IPS-NIHi7 (cell line): ENCODE measurements around the gene PSMD7.

Experiments used
- DNase-seq: peaks from one replicate; pipeline ENCODE4 v3.0.0; 2012; ENCODE audit warnings: mixed read lengths; ENCODE audit errors: extremely low spot score

The PSMD7 gene

DNA sequence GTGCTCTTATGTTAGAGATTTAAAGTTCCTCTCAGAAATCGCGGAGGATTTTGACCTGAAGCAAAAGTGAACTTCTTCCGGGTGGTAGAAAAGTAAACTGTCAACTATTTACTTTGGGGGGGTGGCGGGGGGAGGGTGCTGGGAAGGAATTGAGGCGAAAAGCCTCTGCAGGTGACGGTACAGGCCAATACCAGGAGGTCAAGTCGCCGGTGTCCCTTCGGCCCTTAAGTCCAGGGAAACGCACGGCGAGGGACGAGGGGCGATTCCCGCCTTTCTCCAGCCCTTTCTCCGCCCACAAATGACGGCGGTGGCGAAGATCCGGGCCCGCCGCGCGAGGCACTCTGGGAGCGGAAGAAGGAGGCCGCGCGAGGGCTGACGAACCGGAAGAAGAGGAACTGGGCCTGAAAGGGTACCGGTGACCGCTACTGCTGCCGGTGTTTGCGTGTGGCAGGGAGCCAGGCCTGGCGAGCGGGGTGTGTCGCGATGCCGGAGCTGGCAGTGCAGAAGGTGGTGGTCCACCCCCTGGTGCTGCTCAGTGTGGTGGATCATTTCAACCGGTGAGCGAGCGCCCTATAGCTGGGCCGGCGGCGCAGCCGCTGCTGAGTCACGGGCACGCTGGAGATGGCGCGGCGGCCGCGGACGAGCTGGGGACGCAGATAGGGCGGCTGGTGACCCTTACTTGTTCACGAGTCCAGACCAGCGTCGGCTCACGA is at the start of gene PSMD7:
TSS of gene PSMD7 (plus strand) at position 383 of the 713 bp plus-strand sequence. CDS start at position 484, 101 bp downstream.
- peak; percentile 94 for DNase-seq

DNA sequence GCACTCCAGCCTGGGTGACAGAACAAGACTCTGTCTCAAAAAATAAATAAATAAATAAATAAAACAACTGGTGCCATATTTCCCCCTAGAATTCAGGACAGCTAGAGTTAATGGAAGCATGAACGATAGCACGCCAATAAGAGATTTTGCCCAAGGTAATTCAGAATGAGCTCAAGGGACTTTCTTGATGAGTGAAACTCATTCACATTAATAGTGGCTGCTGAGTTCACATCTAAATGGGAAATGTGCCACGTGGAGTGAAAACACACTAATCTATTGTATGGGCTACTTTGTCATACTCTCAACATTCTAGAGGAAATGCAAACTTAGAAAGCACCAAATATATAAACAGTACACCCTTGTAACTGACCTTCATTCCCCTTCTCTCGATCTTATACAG is 47.4 kb upstream of the PSMD7 start:
- no peak for DNase-seq

DNA sequence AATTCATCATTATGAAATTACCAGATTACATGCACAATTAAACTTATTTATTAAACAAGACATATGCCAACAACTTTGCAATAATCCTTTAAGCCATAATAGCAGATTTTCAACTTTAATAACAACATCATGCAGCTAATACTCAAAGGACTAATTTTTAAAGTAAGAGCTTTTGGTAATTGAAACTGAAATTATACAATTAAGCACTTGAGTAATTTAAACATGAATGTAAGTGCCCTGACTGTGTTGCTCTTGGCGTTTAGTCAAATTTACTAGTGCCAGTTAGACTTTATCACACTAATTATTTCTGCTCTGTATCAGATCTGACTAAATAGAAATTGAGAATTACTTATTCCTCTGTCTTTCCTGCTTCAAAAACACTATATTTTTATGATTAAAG is 46.8 kb upstream of the PSMD7 start:
- no peak for DNase-seq

DNA sequence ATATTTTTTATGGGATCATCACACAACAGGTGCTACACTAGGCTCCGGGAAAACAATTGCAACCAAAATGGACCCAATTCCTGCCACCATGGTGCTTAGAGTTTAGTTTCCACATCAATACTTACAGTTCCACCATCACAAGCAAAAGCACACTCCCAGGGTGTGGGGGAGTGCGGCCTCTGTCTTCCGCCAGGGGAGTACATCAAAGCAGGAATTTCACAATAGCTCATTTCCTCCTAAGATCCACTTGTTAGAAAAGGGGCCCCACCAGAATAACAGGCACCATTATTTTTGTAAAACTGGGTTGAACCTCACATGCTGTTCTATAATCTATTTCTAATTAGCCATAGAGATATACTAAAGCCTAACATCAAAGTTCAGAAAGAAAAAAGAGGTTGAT is 44.3 kb upstream of the PSMD7 start:
- DNase-seq: no peak

DNA sequence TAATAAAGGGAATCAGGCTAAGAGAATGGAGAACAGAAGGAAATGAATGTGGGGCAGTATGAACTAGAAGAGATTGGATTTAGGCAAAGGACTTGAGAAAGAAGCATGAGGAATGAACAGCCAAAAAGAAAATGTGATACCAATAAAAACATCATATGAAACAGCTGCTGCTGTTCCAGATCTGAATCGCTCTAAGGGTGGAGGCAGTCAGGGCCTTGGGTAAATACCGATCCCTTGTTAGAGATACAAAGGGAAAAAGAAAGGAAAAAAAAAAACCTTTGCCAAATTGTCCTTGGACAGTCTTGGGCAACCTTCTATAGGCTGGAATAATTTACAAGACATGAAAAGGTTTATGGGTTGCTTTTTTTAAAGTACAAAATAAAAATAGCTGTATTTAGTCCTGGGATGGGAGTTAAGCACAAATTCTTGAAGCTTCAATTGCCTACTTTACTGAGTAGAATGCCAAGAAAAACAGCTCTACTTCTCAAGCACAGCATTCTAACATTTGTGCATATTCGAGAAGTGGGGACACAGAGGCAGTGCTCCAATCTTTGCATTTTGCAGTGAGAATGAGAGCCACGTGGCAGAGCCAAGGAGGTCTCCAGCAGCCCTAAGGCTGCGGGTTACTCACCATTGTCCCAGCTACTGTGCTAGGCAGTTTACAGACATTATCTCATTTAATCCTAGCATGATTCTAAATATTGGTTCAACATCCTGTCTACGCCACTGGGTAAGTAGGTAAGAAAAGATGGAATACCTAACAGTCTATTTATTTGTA is 43.3 kb upstream of the PSMD7 start:
- DNase-seq: no peak

DNA sequence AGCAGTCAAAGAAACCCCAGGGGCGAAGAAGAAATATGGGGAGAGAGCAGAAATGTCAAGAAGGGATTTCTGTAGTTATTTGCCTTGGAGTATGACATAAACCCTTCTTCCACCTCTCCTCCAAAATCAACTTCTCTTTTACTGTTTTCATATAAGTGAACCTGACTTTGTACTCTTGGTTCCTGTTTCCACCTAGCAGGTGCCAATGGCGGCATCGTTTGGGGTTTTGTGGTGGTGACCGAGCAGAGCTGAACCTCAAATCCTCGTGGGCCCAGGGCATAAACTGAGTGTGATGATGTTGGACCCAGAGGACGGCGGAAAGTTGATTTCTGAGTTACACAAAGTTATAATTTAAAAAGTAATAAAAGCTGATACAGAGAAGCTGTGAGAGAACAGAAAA is 39.6 kb upstream of the PSMD7 start:
- DNase-seq: no peak

DNA sequence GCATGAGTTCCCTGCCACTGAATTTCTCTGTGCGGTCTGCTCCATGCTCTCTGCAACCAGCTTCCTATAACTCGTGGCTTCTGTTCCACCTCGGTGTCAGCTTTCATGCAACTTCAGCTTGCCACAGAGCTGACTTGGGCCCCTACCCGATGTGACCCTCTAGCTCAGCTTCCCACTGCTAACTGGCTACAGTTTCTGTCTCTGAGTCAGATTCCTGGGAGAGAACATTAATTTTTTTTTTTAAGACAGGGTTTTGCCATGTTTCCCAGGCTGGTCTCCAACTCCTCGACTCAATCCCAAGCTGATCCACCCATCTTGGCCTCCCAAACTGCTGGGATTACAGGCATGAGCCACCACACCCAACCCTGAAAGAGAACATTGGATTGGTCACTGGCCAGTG is 35.5 kb upstream of the PSMD7 start:
- DNase-seq: no peak

DNA sequence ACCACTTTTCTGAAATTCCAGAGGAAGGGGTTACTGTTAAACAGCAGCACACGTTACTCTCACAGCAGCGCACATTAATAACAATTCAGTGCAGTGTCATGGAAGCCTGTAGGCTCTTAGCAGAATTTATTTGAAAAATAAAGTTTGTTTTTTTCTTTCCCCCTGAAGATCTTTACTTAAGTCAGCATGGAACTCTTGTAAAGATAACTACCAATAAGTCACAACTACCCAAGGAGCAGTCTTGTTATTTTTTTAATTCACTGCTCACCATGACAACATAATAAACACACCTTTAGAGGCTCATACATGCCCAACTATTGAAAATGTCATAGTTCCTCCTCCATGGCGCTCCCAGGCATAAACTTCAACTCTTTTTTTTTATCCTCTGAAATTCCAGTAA is 31.8 kb upstream of the PSMD7 start:
- no peak for DNase-seq

DNA sequence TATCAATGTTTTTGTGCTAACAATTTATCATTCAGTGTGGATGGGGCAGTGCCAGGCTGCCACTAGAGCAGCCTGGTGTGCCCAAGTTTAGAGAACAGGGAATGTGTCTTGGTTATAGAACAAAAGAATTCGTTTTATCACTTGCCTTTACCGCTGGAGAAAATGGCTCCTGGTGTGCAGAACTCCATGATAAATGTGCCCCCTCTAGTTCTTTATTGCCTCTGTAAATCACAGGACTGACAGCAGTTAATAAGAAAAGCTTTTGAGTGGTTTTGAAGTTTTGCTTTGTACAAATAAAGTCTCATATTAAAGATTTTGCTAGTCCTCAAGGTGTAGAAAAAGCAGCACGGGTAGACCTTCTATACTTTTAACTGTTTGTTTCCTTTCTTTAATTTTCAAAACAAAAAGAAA is 28.2 kb upstream of the PSMD7 start:
- DNase-seq: no peak

DNA sequence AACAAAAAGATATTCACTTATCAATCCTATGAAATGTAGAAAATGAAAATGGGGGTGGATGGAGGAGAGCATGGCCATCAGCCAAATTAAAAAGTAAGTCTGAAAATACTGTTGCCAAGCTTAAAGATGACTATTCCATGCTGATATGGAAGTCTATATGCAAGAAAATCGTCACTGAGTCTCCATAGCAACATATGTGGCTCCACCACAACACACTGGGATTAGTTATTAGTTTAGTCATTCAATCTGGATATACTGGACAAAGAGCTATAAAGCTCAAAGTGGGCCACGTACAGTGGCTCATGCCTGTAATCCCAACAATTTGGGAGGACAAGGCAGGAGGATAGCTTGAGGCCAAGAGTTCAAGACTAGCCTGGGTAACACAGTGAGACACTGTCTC is 24.7 kb upstream of the PSMD7 start:
- no peak for DNase-seq

DNA sequence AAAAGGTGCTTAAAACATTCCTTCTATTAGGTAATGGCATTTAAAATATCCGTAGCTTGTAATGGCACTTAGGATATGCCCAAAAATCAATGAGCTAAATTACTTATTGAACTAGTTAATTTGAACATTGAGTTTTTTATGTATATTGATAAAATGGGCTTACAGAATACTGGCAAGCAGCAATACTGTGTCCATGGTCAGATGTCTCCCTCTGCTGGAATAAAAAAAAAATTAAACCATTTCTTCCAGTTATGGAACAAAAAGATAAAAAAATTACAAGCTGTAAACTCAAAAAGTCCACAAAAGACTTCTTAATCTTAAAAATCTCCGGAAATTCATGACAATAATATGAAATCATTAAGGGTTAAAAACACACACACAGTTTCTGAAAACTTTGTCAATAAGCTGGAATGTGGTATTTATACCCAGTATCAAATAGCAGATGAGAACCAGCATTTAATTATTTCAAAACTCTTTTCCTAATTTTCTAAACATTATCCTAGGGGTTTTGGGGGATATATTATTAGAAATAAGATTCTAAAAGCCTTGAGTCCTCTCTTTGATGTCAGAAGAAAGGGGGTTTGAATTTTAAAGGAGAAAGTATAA is 21.5 kb upstream of the PSMD7 start:
- no peak for DNase-seq

DNA sequence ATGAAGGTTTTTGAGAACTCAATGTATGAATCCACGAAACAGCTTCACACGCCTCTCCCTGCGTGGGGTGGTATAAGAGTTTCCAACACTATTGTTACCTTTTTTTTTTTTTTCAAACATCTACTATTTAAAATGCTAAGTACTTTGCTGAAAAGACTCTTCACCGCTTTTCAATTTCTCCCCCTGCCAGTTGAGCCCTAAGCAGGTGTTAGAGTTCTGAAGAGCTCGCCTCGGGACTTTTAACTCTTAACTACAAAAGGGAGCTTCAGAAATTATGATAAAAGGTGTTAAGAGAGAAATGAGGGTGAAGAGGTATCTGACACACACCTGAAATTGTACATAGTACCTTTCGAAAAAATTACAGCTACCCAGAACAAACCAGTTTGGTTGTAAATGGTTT is 20.9 kb upstream of the PSMD7 start:
- DNase-seq: peak; percentile 24

DNA sequence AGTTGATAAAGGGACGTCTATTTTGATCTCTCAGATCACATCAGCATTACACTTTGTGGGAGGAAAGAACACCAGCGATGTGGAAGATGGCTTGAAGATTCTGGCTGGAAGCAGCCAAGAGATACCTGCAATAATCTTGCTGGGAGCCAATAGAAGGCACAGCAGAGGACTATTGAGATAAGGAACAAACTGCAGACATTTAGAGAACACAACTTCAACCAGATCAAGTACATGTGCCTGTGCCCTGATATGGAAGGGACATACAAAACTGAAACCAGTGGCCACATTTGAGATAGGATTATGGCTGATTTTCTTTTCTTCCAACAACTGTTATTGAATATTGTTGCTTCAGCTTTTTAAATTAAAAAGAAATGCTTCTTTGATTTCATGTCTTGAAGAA is 18.6 kb upstream of the PSMD7 start:
- no peak for DNase-seq

DNA sequence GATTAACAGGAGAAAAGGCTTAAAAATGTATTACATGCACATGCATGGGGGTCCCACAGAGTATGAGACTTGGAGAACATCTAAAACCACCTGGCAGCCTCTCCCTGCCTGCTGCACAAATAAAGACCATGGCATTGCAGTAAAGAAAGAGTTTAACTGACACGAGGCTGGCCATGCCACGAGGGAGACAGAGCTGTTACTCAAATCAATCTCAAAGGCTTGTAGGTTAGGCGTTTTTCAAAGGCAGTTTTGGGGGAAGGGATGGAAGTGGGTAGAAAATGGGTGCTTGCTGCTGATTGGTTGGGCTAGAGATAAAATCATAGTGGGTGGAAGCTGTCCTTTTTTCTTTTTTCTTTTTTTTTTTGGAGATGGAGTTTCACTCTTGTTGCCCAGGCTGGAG is 17.3 kb upstream of the PSMD7 start:
- DNase-seq: no peak

DNA sequence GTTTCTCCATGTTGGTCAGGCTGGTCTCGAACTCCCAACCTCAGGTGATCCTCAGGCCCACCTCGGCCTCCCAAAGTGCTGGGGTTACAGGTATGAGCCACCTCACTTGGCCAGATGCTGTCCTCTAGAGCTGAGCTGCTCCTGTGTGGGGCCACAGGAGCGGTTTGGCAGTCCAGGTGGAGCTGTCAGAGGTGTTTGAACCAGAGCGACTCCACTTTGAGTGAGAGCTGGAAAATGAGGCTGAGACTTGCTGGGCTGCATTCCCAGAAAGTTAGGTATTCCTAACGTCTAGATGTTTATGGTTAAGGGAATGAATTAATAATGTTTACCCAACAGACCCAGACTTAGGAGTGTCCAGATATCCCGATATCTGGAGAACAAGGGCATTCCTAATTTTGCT is 16.8 kb upstream of the PSMD7 start:
- DNase-seq: no peak

DNA sequence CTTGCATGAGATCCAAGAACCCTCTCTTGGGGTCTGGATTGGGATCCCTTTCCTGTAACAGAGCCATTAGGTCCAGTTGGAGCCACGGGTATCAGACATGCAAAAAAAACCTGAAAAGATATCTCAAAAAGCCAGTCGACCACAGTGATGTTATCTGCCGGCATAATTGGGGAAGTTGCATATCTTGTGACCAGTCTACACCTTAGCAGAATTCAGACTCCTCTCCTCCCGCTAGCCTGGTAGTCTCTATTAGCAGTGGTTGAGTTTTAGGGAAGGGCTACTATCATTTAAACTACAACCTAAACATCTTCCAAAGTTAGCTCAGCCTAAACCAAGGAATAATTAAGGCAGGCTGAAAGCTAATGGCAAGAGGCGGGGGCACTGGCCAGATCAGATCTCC is 16.2 kb upstream of the PSMD7 start:
- no peak for DNase-seq

DNA sequence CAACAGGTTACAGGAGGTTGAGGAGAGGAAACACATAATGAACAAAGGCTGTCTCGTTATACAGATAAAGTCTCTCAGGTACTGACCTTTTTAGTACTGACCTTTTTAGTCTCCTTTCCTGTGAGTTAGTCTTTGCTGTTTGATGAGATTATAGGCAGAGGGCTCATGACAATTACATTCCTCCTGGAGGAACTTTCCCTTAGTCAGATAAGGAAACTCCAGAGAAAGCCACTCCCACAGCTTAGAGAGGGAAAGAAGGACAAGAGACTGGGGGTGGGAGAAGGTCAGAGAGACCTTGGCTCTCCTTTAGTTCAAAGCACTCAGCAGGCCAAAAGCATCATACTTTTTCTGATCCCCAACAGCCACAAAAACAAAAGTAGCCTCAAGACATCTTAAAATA is 15.3 kb upstream of the PSMD7 start:
- peak; percentile 58 for DNase-seq

DNA sequence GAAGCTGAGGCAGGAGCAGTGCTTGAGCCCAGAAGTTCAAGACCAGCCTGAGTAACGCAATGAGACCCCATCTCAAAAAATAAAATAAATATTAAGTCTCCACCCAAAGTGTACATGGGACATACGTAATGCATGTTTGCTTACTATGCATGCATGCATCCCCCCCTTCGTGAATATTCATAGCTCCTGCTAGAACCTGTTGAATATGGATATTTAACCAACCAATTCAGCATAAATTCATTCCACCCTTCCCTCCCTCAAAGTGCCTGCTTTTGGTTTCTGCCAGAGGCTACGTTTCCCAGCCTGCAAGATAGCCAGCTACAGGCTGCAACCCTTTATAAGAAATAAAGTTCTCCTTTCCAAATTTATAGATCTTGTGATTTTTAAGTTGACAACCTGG is 12.9 kb upstream of the PSMD7 start:
- DNase-seq: no peak

DNA sequence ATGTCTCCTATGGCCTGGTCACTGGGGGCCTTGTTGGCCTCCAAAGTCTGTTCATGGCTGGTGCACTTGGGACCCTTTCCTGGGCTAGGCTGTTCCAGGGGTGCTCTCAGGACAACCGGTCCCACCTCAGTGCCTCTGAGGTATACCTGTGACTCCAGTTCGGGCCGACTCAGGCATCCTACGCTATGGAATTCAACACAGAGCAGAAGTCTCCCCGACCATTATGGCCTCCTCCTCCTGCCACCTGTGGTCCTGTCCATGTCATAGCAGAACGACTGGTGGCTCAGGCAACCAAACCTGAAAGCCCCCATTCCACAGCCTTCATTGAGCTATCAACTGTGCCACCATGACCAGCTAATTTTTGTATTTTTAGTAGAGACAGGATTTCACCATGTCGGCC is 8.5 kb upstream of the PSMD7 start:
- DNase-seq: no peak

DNA sequence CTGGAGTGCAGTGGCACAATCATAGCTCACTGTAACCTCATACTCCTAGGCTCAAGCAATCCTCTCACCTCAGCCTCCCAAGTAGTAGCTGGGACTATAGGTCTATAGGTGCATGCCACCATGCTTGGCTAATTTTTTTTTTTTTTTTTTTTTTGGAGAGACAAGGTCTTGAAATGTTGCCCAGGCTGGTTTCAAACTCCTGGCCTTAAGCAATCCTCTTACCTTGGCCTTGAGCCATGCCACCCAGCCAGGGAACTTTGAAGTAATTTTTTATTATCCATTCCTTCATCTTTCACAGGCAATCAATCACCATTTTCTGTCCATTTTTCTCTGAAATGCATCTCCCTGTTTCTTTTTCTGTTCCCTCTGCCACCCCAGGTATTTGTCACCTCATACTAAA is 6.3 kb upstream of the PSMD7 start:
- DNase-seq: no peak

DNA sequence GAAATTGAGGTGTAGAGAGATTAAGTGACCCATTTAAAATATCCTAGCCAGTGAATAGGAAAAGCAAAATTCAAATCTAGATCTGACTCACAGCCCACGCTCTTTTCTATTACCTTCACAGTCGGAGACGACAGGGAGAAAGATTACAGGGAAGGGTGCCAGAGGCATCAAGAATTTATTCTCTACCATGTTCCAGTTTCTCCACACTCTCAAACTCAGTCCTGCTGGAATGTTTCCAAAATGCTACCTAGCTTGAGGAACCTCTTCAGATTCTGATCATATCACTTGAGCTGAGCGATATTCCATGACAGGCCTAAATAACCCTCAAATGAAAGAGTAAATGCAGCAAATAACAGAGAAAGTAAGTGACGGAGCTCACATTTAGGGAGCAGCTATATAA is 5.4 kb upstream of the PSMD7 start:
- no peak for DNase-seq

DNA sequence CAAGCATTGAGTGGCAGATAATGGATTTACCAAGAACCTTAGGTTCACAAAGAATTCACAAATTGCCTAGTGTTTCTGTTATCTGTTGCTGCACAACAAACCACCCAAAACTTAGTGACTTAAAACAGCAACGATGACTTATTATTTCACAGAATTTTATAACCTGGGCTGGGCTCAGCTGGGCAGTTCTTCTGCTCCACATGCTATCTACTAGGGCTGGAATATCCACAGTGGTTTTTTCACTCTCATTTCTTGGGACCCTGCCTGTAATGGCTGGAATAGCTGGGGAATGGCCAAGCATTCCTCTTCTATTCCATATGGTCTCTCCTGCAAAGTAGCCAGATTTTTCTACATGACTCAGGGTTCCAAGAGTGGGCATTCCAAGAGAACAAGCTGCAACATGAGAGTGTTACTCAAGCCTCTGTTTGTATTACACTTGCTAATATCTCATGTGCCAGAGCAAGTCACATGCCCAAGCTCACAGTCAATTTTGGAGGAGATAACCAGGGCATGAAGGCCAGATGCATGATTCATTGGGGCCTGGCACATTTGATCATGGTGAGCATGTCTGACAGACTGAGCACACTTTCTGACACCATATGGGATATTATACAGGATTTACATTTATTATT is 4.9 kb upstream of the PSMD7 start:
- DNase-seq: no peak

DNA sequence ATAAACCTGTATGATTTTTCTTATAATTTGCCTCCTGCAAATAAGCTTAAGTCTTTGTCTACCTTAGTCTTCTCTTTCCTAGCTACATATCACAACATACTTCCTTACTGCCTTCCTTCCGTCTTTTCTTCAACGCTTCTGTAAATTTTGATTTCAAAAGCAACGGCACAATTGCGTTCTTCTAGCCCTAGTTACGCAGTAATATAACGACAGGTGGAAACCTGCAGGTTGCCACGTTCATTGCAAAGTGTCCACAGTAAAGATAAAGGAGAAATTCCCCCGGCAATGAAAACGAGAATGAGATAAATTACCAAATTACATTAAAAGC is 546 bp upstream of the PSMD7 start:
- DNase-seq: no peak
